Activated T-helper 17 cell treated with anti-CD3 and anti-CD28 coated beads, Interleukin-2, amount 50 U/mL, for 72 hours (primary cell): Measurements from ENCODE around the gene CRPPA. TPM values are rescaled to one million over a fixed set of nuclear protein-coding genes. Genes with fewer than 3 reads are reported as not detected.
"Not testable (repeated sequence)": the region's sequence is repeated elsewhere in the genome, so short reads cannot be mapped to it uniquely, and the experiment has no call there.

Source experiments
- ATAC-seq: fragments of 150-1000 bp; cut with Tn5 transposase; replicated peaks from 2 replicates; pipeline ENCODE4 v1.10.0; 2021; ENCODE audit warnings: mild to moderate bottlenecking, moderate library complexity
- H3K27ac Mint-ChIP-seq: one replicate; pipeline ENCODE4 v1.8.0; 2022; ENCODE audit warnings: mixed read lengths
- H3K27me3 Mint-ChIP-seq: one replicate; pipeline ENCODE4 v1.8.0; 2022; ENCODE audit warnings: mixed read lengths
- H3K36me3 Mint-ChIP-seq: one replicate; pipeline ENCODE4 v1.8.0; 2022; ENCODE audit warnings: low read depth, mild to moderate bottlenecking, mixed read lengths
- H3K4me1 Mint-ChIP-seq: one replicate; pipeline ENCODE4 v1.8.0; 2022; ENCODE audit warnings: mixed read lengths
- H3K4me3 Mint-ChIP-seq: one replicate; pipeline ENCODE4 v1.8.0; 2022; ENCODE audit warnings: mild to moderate bottlenecking, mixed read lengths
- H3K9me3 Mint-ChIP-seq: one replicate; pipeline ENCODE4 v1.8.0; 2022; ENCODE audit warnings: mixed read lengths
- total RNA-seq, 2 donors: library from RNA; stranded (reverse); gene quantifications; one replicate each; pipeline ENCODE4 v1.2.3, GENCODE V29; 2022

Gene CRPPA
- total RNA-seq, 2 donors from 2014 or later = 0.65 to 0.93 TPM

GRCh38 chr7:16397501-16398145 is 23.7 kb downstream of the CRPPA start:
- no peaks in the 10 kb centered on the region for H3K27me3 Mint-ChIP-seq
- H3K36me3 Mint-ChIP-seq = no peaks in the 10 kb centered on the region
- peaks cover 6% of the 10 kb centered on the region for H3K4me1 Mint-ChIP-seq
- no peak overlapping the region for H3K27ac Mint-ChIP-seq
- H3K9me3 Mint-ChIP-seq = peaks cover 22% of the 10 kb centered on the region
- no peak for ATAC-seq
- H3K4me3 Mint-ChIP-seq = no peak overlapping the region

GRCh38 chr7:16396766-16397500 is 24.4 kb downstream of the CRPPA start:
- H3K27ac Mint-ChIP-seq = no peak overlapping the region
- peaks cover 6% of the 10 kb centered on the region for H3K4me1 Mint-ChIP-seq
- no peaks in the 10 kb centered on the region for H3K27me3 Mint-ChIP-seq
- no peak for ATAC-seq
- peaks cover 15% of the 10 kb centered on the region for H3K9me3 Mint-ChIP-seq
- H3K36me3 Mint-ChIP-seq = no peaks in the 10 kb centered on the region
- no peak overlapping the region for H3K4me3 Mint-ChIP-seq

GRCh38 chr7:16395121-16395520 is 26.2 kb downstream of the CRPPA start:
- no peak for ATAC-seq
- Mint-ChIP-seq H3K27me3 (no peaks in the 10 kb centered on the region), H3K9me3 (peaks cover 7% of the 10 kb centered on the region), H3K4me3 (no peak overlapping the region), H3K4me1 (peaks cover 6% of the 10 kb centered on the region), H3K27ac (no peak overlapping the region), H3K36me3 (no peaks in the 10 kb centered on the region)

GRCh38 chr7:16393862-16394422 is 27.4 kb downstream of the CRPPA start:
- H3K4me1 Mint-ChIP-seq = peaks cover 6% of the 10 kb centered on the region
- no peaks in the 10 kb centered on the region for H3K27me3 Mint-ChIP-seq
- no peak overlapping the region for H3K27ac Mint-ChIP-seq
- no peaks in the 10 kb centered on the region for H3K36me3 Mint-ChIP-seq
- ATAC-seq = no peak
- H3K4me3 Mint-ChIP-seq = no peak overlapping the region
- peaks cover 7% of the 10 kb centered on the region for H3K9me3 Mint-ChIP-seq

- no peaks in the 10 kb centered on the region for H3K36me3 Mint-ChIP-seq
- no peak overlapping the region for H3K27ac Mint-ChIP-seq
- H3K4me3 Mint-ChIP-seq = no peak overlapping the region
- ATAC-seq = no peak
- peaks cover 7% of the 10 kb centered on the region for H3K9me3 Mint-ChIP-seq
- H3K27me3 Mint-ChIP-seq = no peaks in the 10 kb centered on the region
- peaks cover 6% of the 10 kb centered on the region for H3K4me1 Mint-ChIP-seq
Observed at GRCh38 chr7:16392990-16393523, 28.3 kb downstream of the CRPPA start.

GRCh38 chr7:16383786-16384185 is 37.6 kb downstream of the CRPPA start:
- H3K36me3 Mint-ChIP-seq, H3K4me3 Mint-ChIP-seq, H3K27ac Mint-ChIP-seq, ATAC-seq, H3K27me3 Mint-ChIP-seq, H3K9me3 Mint-ChIP-seq, H3K4me1 Mint-ChIP-seq: not testable (repeated sequence)

- not testable (repeated sequence) for H3K4me3 Mint-ChIP-seq, H3K36me3 Mint-ChIP-seq, H3K27me3 Mint-ChIP-seq, H3K4me1 Mint-ChIP-seq, ATAC-seq, H3K9me3 Mint-ChIP-seq, H3K27ac Mint-ChIP-seq
Observed at GRCh38 chr7:16383103-16383502, 38.2 kb downstream of the CRPPA start.

Other genes starting within 250 kb of the CRPPA start
- gene SOSTDC1, start 44.2 kb upstream of the CRPPA start, total RNA-seq = not detected
- gene LRRC72, start 105.3 kb upstream of the CRPPA start, total RNA-seq = not detected
- gene ANKMY2, start 224.2 kb upstream of the CRPPA start, total RNA-seq = 10 to 100 TPM; 10.0 to 10.2 TPM
- gene BZW2, start 224.6 kb upstream of the CRPPA start, total RNA-seq = 10 to 100 TPM; 40.4 to 94.2 TPM